LNCaP clone FGC (cell line): ENCODE measurements around the gene MRPL55.

Source experiments
- DNase-seq: peaks from one replicate; pipeline ENCODE4 v3.0.0-alpha.2; 2011; ENCODE audit warnings: low read depth
- H3K4me3 ChIP-seq: 2 replicates; pipeline ENCODE4 v1.5.1; 2011; ENCODE audit warnings: mild to moderate bottlenecking, low read depth, low read length, control low read depth
- CTCF ChIP-seq: IDR thresholded peaks from 2 replicates; pipeline ENCODE4 v1.5.1; 2012; ENCODE audit warnings: mild to moderate bottlenecking; ENCODE audit not compliant: control insufficient read depth, insufficient read depth; ENCODE audit errors: extremely low read depth

MRPL55 gene

DNA sequence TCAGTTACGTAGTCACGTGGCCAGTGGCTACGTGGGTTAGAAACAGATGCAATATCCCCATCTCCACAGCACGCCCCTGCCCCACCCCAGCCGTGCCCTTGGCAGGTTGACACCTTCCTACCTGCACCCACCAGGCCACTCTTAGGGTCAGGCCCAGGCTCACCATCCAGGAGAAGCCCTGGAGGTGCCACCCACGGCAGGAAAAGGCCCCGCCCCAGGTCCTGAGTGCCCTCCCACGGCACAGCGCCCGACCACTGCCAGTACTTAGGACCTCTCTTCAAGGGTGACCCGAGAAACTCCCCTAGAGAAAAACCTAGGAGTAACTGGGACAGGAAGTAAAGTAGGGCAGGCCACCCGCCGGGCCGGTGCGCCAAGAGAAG lies 7.5 kb downstream of the MRPL55 start:
- no peak for DNase-seq
- no peak for TF ChIP-seq CTCF
- peak overlapping the region; percentile 87 for H3K4me3 ChIP-seq

- DNase-seq = no peak
- H3K4me3 ChIP-seq = peak overlapping the region; percentile 87
- TF ChIP-seq CTCF = no peak
Measured at GRCh38 chr1:228100822-228101613, 8.1 kb downstream of the MRPL55 start.

DNA sequence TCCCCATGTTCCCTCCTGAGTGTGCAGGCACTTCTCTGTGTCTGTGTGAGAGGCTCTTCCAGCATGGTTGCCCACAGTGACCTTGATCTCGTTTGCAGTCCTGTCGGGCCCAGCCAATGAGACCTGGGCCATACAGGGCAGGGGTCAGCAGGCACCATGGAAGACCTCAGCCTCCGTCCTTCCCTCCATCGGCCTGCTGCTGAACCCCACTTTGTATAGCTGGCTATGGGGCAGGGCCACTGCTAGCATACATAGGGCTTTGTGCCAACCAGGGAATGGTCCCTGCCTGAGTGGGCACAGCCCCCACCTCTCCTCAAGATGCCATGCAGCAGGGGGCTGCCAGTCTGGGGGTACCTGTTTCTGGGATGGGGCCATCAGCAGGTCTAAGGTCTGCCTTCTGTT lies 9.8 kb downstream of the MRPL55 start:
- no peak for TF ChIP-seq CTCF
- H3K4me3 ChIP-seq = no peak overlapping the region
- DNase-seq = no peak

DNA sequence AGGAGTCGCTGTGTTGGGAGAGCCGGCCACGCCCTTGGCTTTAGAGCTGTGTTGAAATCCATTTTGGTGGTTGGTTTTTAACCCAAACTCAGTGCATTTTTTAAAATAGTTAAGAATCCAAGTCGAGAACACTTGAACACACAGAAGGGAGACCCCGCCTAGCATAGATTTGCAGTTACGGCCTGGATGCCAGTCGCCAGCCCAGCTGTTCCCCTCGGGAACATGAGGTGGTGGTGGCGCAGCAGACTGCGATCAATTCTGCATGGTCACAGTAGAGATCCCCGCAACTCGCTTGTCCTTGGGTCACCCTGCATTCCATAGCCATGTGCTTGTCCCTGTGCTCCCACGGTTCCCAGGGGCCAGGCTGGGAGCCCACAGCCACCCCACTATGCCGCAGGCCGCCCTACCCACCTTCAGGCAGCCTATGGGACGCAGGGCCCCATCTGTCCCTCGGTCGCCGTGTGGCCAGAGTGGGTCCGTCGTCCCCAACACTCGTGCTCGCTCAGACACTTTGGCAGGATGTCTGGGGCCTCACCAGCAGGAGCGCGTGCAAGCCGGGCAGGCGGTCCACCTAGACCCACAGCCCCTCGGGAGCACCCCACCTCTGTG lies 10.7 kb downstream of the MRPL55 start:
- no peak overlapping the region for H3K4me3 ChIP-seq
- no peak for DNase-seq
- no peak for TF ChIP-seq CTCF

DNA sequence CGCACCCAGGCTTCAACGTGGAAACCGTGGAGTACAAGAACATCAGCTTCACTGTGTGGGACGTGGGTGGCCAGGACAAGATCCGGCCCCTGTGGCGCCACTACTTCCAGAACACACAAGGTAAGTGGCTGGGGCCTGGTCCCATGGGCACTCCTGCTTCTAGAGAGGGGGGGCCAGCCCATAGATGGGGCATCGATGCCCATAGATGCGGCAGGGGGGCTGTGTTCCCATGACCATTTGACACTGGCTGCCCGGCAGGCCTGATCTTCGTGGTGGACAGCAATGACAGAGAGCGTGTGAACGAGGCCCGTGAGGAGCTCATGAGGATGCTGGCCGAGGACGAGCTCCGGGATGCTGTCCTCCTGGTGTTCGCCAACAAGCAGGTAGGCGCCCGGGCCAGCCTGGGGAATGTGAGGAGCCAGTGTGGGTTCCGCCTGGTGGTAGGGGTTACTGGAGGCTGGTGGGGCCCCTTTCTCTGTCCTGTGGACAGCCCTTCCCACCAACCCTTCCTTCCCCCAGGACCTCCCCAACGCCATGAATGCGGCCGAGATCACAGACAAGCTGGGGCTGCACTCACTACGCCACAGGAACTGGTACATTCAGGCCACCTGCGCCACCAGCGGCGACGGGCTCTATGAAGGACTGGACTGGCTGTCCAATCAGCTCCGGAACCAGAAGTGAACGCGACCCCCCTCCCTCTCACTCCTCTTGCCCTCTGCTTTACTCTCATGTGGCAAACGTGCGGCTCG lies 11.6 kb downstream of the MRPL55 start:
- no peak for DNase-seq
- TF ChIP-seq CTCF = no peak
- no peak overlapping the region for H3K4me3 ChIP-seq

- no peak for TF ChIP-seq CTCF
- no peak for DNase-seq
- H3K4me3 ChIP-seq = no peak overlapping the region
Measured at GRCh38 chr1:228096416-228097332, 12.4 kb downstream of the MRPL55 start.
